Measurements from ENCODE around the gene UGT1A3.

The UGT1A3 gene

DNA sequence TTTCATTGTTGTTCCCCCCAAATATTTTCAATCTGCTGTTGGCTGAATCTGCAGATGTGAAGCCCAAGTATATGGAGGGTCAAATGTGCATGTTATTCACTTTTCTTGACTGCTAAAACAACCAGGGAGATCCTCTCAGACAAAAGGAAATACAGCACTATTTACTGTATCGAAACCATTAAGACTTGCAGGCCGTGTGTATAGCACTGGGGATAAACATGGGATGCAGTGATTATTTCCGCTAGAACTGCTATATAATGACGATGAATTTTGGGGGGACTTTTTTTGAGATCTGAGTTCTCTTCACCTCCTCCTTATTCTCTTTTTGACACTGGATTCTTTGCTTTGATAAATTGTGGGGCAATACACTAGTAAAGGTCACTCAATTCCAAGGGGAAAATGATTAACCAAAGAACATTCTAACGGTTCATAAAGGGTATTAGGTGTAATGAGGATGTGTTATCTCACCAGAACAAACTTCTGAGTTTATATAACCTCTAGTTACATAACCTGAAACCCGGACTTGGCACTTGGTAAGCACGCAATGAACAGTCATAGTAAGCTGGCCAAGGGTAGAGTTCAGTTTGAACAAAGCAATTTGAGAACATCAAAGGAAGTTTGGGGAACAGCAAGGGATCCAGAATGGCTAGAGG is 27.7 kb downstream of the UGT1A3 start:
- DNase-seq, result no peak

DNA sequence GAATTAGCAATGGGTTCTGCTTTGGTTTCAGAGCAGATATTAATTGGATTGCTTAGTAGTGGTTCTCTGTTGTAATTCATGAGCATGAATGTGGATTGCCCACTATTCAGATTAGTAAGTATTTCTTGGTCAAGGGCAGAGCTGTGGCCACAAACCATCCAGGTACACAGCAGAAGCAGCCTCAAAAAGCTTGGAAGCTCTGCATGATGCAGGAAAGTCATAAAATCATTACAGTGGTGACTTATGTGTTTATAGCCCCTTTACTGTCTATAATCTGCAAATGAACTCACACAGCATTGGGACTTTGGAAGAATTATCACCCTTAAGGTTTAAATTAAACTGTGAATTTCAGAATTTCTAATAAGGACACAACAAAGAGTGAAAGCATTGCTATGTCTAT is 29.3 kb downstream of the UGT1A3 start:
- no peak for DNase-seq

DNA sequence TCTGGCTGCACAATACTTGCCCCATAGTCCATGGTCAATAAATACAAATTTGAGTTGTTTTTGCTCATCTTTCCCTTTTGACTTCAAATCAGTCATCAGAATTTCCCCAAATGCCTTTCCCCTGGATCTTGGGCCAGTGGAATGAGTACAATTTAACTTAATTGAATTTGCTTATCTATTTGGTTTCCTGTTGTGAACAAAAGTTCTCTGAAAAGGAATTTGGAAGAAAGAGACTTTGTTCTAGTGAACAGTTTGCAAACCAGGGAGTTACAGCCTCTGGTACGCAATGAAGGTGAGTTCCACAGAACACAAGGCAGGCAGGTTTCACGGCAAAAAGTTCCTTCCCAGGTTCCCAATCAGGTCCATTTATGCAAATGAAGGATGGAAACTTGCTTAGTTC is 30.0 kb downstream of the UGT1A3 start:
- DNase-seq, result no peak

GRCh38 chr2:233760043-233760442 is 31.2 kb downstream of the UGT1A3 start, which contains the start of gene UGT1A1:
Gene UGT1A1 (plus strand): TSS chr2:233760270. CDS start chr2:233760288, 18 bp downstream.
- no peak for DNase-seq

DNA sequence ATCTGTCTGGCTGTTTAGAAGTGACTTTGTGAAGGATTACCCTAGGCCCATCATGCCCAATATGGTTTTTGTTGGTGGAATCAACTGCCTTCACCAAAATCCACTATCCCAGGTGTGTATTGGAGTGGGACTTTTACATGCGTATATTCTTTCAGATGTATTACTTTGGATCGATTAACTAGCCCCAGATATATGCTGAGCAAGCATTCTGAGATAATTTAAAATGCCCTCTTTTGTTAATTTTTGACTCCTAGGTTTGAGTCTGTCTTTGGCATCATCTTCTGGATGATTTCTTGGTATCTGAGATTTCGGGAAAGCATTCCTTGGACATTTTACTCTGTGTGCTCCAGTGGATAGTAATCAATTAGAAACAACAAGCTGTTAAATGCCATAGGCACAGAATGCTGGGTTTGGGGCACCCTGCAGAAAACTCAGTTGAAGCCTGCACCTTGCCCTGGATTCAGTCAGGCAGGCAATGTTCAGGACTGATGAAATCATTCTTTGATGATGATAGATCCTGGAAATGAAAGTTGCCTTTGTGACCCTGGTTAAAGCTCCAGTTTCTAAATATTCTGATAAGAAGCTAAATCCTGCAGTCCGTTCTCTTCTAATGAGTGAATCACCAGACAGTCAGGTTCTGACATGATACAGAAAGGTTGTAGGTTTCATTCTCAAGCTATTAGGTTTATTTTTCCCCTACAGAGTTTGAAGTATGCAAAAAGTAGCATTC is 32.4 kb downstream of the UGT1A3 start:
- no peak for DNase-seq

GRCh38 chr2:233764264-233764663 is 35.4 kb downstream of the UGT1A3 start:
- DNase-seq, result no peak

- no peak for DNase-seq
Measured at GRCh38 chr2:233764761-233765160, 35.9 kb downstream of the UGT1A3 start.

- DNase-seq, result no peak
Measured at GRCh38 chr2:233766416-233766815, 37.6 kb downstream of the UGT1A3 start.

DNA sequence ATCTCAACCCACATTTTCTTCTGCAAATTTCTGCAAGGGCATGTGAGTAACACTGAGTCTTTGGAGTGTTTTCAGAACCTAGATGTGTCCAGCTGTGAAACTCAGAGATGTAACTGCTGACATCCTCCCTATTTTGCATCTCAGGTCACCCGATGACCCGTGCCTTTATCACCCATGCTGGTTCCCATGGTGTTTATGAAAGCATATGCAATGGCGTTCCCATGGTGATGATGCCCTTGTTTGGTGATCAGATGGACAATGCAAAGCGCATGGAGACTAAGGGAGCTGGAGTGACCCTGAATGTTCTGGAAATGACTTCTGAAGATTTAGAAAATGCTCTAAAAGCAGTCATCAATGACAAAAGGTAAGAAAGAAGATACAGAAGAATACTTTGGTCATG is 39.2 kb downstream of the UGT1A3 start:
- no peak for DNase-seq

GRCh38 chr2:233769260-233769659 is 40.4 kb downstream of the UGT1A3 start:
- DNase-seq, result no peak

DNA sequence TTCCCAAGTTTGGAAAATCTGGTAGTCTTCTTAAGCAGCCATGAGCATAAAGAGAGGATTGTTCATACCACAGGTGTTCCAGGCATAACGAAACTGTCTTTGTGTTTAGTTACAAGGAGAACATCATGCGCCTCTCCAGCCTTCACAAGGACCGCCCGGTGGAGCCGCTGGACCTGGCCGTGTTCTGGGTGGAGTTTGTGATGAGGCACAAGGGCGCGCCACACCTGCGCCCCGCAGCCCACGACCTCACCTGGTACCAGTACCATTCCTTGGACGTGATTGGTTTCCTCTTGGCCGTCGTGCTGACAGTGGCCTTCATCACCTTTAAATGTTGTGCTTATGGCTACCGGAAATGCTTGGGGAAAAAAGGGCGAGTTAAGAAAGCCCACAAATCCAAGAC is 43.3 kb downstream of the UGT1A3 start:
- DNase-seq, result no peak

- no peak for DNase-seq
Measured at GRCh38 chr2:233772583-233772982, 43.7 kb downstream of the UGT1A3 start.

DNA sequence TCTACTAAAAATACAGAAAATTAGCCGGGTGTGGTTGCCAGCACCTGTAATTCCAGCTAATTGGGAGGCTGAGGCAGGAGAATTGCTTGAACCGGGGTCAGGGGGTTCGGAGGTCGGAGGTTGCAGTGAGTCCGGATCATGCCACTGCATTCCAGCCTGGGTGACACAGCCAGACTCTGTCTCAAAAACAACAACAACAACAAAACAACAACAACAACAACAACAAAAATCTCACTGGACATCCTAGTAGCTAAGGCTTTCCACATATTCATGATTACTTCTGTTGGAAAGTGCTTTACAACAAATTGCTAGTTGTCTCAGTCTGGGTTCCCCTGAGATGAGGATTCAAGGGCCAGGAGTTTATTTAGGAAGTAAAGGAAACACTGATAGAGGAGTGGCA is 45.0 kb downstream of the UGT1A3 start:
- DNase-seq, result no peak

DNA sequence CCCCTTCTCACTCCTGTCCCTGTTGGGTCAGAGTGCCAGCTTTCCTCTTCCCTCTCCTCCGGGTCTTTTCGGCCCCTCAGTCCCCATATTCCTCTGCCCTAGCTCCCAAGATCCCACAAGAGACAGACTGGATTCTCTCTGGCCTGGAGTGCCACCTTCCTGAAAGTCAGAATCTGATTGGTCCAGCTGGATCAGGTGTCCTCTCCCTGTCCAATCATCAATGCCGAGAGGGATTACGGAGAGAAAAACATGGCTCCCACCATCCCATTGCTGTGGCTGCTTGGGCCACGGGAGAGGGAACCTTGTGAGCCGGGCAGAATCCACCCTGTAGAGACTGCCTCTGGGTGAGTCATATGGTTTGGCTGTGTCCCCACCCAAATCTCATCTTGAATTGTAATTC is 46.6 kb downstream of the UGT1A3 start:
- DNase-seq, result no peak

DNA sequence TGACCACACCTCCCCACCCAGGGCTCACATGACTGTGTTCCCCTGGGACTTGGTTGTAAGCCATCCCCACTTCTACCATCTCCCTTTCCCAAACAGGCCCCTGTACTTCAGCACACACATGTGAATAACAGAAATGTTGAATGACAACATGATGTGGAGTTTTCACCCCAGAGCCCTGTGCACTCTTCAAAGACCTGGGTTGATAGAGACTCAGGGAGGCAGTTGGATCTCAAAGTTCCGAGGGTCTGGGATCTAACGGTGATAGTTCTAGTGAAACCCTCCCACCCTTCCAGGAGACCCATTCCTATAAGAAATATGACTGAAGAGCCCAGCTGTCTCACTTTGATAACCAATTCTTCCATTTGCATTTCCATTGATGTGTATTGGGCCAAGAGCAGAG is 49.2 kb downstream of the UGT1A3 start, which contains the start of gene MROH2A:
Gene MROH2A, plus strand, starts transcription at position 301 of the 400 bp plus-strand sequence. CDS start 1,029 bp downstream, outside the sequence.
- no peak for DNase-seq

- no peak for DNase-seq
Measured at GRCh38 chr2:233779722-233780121, 50.9 kb downstream of the UGT1A3 start.

DNA sequence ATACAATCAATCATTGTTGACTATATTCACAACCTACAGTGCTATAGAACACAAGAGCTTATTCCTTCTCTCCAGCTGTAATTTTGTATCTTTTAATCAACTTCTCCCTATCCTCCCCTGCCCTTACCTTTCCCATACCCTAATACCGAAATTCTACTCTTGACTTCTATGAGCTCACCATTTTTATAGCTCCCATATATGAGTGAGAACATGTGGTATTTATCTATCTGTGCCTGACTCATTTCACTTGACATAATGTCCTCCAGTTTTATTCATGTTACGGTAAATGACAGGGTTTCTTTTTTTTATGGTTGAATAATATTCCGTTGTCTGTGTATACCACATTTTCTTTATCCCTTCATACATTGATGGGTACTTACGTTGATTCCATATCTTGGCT is 51.9 kb downstream of the UGT1A3 start:
- no peak for DNase-seq

DNA sequence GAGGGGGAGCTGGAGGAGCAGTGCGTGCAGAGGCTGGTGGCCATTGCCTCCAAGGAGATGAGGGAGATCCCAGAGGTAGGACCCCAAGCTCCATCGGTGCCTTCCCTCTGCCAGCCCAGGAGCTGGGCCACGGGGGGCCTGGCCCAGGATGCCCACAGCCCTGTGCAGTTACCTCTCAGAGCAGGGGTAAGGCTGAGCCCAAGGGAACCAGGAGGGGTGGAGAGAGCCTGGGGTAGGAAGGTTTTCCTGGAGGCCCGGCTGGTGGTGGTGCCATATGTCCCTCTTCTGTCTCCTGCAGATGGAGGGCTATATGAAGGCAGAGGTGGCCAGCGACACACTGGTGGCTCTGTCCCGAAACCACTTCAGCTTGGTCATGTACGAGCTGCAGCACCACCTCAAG is 60.7 kb downstream of the UGT1A3 start:
- DNase-seq, result no peak

- no peak for DNase-seq
Measured at GRCh38 chr2:233791151-233791882, 62.5 kb downstream of the UGT1A3 start.

DNA sequence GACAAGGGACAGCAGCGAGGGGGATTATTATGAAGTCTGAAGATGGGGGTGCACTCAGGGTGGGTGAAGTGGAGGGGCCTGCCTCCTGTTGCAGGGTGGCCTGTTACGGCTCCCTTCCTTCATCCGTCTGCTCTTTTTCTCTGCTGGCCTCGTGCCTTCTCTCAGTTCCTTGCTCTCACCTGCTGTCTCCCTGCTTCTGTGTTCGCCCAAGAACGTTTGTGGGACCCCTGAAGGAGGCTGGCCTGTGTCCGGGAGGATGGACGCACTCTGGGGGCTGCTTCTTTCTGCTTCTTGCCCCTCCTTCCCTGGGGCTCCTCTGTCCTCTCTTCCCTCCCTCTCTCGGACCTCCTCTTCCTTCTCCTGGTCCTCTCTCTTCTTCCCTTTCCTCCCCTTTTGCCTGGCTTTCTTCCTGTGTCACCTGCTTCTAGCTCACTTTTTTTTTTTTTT is 63.1 kb downstream of the UGT1A3 start:
- no peak for DNase-seq

GRCh38 chr2:233792720-233793119 is 63.9 kb downstream of the UGT1A3 start:
- DNase-seq, result no peak

DNA sequence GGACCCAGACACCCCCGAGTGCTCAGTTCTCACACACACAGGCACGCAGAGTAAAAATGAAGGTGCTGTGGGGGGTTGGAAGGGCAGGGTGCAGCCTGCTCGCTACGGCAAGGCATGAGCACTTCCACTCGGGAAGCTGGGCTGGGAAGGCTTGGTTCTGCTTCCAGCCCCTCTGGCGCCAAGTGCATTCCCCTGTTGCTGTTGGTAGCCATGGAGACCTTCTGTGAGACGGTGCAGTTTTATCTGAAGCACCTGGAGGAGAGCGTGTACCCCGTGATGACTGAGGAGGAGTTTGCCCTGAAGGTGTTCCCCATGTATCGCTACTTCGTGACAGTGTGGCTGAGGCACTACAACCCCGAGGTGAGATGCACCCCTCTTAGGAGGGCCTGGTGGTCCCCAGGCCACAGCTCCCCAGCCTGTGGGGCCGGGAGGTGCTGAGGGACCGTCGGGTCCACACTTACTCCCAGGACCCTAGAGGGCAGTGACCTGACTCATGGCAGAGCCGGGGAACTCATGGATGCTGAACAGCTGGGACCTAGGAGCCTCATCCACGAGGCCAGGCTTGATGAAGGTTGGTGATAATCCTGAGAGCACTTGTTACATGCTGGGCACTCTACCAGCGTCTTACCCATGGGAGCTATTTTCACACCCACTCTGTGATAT is 64.8 kb downstream of the UGT1A3 start:
- peak in 1 of 51 donors; percentile 5 for DNase-seq
